Stimulated activated CD8-positive, alpha-beta memory T cell treated with anti-CD3 and anti-CD28 coated beads, Interleukin-12 subunit alpha, Interleukin-12 subunit beta, amount 100 ng/mL, for 1 hour (primary cell): Measurements from ENCODE around the gene PHKA1.
"Not testable (repeated sequence)": the region's sequence is repeated elsewhere in the genome, so short reads cannot be mapped to it uniquely, and the experiment has no call there.

Experiments
- DNase-seq: peaks from one replicate; pipeline ENCODE4 v3.0.0-alpha.2; 2020; ENCODE audit warnings: low read depth

Gene PHKA1

DNA sequence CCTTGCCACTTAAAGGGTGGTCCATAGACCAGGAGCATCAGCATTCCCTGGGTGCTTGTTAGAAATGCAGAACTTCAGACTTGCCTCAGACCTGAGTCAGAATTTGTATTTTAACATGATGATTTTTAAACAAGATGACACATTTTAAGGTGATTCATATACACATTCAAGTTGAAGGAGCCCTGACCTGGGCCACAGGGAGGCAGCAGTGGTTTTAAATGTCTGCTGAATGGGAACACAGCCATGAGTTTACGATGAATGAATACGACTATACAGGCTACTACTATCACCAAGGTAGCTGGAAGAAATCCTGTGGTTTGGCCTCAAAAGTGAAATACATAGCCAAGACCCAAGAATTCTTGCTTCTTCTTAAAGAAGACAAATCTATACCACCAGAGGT, 144.3 kb downstream of the PHKA1 start:
- no peak for DNase-seq

DNA sequence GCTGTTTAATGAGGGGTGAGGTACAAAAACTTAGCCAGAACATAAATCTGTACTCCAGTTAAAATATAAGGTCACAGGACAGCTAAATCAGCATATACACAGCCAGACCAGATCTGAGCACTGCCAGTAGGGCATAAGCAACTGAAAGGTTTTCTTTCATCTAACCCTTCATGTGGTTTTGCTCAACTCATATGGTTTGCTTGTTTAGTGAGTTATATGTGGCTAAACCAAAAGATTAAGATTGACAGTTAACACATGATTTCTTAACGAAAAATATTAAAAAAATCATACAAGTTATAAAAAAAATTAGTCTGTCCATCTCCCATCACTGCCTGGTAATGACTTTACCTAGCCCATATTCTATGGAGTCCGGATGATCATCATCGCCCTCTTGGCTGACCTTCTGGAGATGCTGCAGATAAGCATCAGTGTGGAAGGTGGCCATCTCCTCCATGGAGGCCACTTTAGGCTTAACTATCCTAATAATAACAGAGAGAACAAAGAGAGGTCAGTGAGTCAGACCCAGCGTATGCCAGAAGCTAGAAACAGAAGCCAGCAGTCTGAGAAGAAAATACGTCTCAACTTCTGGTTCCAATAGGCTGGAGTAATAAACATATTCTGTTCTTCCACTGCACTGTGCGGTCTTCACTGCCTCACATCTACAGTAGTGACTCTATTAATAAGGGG, 145.6 kb downstream of the PHKA1 start:
- DNase-seq, result no peak

DNA sequence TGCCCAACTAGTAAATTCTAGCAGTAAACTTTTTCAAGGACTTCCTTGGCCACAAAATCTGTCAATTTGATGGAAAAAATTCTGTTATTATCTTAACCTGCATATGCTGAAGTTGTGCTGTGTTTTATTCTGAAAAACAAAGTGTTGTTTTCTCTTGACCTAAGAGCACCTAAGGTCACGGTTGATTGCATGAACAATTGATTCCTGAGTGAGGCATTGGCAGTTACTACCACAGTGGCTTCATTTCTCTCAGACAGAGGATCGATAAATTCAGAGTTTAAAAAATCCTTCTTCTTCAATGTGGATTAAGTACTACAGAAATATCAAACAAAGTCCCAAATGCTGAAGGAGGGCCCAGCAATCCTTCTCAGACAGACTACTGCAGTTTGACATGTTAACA, 147.7 kb downstream of the PHKA1 start:
- no peak for DNase-seq

DNA sequence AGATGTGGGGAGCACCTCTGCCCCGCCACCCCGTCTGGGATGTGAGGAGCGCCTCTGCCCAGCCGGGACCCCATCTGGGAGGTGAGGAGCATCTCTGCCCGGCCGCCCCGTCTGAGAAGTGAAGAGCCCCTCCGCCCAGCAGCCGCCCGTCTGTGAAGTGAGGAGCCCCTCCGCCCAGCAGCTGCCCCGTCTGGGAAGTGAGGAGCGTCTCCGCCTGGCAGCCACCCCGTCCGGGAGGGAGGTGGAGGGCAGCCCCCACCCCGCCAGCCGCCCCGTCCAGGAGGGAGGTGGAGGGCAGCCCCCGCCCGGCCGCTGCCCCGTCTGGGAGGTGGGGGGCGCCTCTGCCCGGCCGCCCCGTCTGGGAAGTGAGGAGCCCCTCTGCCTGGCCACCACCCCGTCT, 154.5 kb downstream of the PHKA1 start:
- DNase-seq, result not testable (repeated sequence)

DNA sequence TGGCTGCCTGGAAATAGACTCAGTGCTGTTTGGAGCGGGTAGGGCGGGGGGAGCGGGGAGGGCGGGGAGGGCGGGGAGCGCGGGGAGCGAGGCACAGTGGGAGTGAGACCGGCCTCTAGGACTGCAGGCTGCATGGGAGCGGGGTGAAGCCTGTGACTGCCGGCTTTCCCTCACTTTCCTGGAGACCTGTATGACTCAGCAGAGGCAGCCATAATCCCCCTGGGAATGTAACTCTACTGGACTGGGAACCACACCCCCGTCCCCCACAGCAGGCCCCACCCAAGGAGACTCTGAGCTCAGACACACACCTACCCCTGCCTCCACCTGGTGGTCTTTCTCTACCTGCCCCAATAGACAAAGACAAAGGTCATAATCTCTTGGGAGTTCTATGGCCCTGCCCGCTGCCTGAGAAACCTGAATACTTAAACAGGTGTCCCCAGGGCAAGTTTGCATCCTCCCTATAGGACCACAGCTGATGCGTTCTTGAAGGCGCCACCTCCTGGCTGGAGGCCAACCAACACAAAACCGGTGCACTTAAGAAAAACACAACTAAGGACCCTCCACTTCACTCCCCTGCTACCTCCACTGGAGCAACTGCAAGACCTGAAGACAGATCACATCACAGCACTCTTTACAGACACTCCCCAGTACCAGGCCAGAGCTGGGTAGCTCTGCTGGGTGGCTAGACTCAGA, 159.5 kb downstream of the PHKA1 start:
- DNase-seq, result no peak

DNA sequence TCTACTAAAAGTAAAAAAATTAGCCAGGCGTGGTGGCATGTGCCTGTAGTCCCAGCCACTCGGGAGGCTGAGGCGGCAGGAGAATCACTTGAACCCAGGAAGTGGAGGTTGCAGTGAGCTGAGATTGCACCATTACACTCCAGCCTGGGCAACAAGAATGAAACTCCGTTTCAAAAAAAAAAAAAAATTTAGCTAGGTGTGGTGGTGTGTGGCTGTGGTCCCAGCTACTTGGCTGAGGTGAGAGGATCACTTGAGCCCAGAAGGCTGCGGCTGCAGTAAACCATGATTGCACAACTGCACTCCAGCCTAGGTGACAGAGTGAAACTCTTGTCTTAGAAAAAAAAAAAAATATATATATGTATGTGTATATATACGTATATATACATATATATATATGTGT, 161.7 kb downstream of the PHKA1 start:
- not testable (repeated sequence) for DNase-seq

DNA sequence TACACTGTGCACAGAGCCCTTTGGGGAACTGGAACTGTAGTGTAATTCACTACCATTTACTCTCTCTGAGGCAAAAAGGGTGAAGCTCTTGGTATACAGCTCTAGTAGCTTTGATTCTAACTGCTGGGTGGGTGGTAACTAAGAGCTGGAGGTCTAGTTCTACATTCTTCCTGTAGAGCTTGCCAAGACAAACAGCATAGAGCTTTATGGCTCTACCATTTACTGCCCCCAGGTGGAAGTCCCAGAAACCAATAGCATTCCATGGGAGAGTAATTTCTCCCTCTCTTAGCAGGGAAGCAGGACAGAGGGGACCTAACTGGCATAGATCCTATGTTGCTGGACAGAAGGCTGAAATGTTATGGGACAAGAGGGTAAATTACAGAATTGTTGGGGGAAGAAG, 168.1 kb downstream of the PHKA1 start:
- no peak for DNase-seq

DNA sequence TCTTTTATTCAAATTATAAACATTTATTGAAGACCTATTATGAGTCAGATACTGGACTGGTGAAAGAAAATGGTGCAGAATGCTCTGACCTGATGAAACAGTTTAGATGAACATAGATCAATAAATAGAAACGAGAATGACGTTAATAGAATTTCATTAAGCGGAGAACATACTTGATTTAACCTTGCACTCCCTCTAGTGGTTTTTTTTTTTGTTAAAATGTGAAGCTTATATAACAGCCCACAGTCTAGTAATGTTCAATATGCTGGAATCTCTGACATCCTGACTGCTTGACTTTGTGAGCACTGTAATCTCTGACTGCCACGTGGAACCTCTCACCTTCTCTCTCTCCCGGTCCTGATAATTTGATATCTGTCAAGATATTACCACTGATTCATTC, 173.8 kb downstream of the PHKA1 start:
- DNase-seq, result no peak

DNA sequence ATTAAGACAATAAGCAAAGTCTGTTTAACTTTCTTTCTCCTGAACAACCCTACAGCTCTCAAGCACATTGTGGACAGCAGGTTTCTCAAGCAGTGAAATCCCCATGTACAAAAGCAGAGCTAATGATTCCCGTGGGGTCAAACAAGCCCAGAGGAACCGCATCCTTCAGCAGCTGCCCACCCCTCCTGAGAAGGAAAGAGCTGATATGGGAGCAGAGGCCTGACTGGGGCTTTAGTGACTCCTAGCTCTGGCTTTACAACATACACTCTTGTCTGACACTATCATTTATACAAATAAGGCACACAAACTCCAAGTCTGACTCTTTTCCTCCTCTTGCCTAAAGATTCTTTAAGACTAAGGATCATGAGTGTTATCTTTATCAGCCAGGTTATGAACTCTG, 174.3 kb downstream of the PHKA1 start:
- no peak for DNase-seq

DNA sequence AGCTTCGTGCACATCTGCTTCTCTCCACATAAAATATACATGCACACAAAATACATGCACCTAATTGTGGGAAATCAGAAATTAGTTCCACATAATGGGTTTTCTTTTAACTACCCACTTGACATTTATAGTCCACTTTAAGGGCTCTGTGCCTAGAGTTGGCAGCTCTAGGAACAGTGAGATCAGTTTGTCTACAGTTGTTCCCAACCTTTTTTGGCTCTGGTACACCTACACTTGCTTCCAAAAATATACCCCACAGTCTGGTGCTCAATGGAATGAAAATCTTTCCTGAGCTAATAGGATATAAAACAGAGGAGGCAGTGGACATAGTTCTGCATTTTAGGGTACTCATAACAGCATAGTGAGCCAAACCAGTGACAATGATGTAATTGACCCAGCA, 177.6 kb downstream of the PHKA1 start:
- no peak for DNase-seq

DNA sequence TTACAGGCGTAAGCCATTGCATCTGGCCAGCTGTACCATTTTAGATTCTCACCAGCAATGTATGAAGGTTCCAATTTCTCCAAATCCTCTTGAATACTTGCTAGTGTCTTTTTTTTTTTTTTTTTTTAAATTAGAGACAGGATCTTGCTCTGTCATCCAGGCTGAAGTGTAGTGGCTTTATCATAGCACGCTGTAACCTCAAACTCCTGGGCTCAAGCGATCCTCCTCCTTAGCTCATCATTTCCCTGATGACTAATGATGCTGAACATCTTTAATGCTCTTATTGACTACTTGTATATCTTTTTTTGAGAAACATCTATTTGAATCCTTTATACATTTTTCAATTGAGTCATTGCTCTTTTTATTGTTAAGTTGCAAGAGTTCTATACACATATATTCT, 181.7 kb downstream of the PHKA1 start:
- no peak for DNase-seq
